Gastroesophageal sphincter (tissue), 4 donors: ENCODE measurements around the gene SMURF1. TPM values are rescaled to one million over a fixed set of nuclear protein-coding genes. Genes with fewer than 3 reads are reported as not detected.

Source experiments
- ATAC-seq: fragments of 150-250 bp; one replicate; pipeline ENCODE4 v1.9.1; 2016; ENCODE audit warnings: mild to moderate bottlenecking, moderate library complexity
- H3K27ac ChIP-seq, 4 donors: fragments of 200-600 bp; sonication (generic) in 3 of 4; 1 replicate in 3 of 4; 2 replicates in 1 of 4; pipeline ENCODE4 v1.5.1; 2016 to 2019
- H3K27me3 ChIP-seq: fragments of 200-600 bp; sonication (generic); one replicate; pipeline ENCODE4 v1.5.1; 2019
- H3K36me3 ChIP-seq, 2 donors: fragments of 200-600 bp; sonication (generic); one replicate each; pipeline ENCODE4 v1.5.1; 2019; ENCODE audit warnings: control low read depth in 1 of 2
- H3K4me1 ChIP-seq, 3 donors: fragments of 200-600 bp; sonication (generic); 1 replicate in 2 of 3; 2 replicates in 1 of 3; pipeline ENCODE4 v1.5.1; 2016 to 2019; ENCODE audit warnings: control low read depth in 2 of 3
- H3K4me3 ChIP-seq, 2 donors: fragments of 200-600 bp; sonication (generic); one replicate each; pipeline ENCODE4 v1.5.1; 2019; ENCODE audit warnings: mild to moderate bottlenecking in 1 of 2, moderate library complexity in 1 of 2
- H3K9me3 ChIP-seq, 3 donors: fragments of 200-600 bp; sonication (generic); one replicate each; pipeline ENCODE4 v1.5.1; 2017 to 2019; ENCODE audit warnings: control low read depth in 2 of 3
- CTCF ChIP-seq, 4 experiments: fragments of 200-600 bp in 2 of 4; fragments of 450-650 bp in 2 of 4; sonication (generic) in 1 of 4; IDR thresholded peaks; one replicate each; pipeline ENCODE4 v1.5.1; 2017 to 2019; ENCODE audit warnings: antibody characterized with exemption in 4 of 4, mild to moderate bottlenecking in 2 of 4, moderate library complexity in 2 of 4
- EP300 ChIP-seq: sonication (generic); formaldehyde crosslinking; IDR thresholded peaks from one replicate; pipeline ENCODE4 v1.6.1; 2017; ENCODE audit warnings: antibody characterized with exemption, mild to moderate bottlenecking
- POLR2A ChIP-seq, 2 donors: fragments of 450-650 bp; IDR thresholded peaks; one replicate each; pipeline ENCODE4 v1.6.1; 2017; ENCODE audit warnings: antibody characterized with exemption in 2 of 2, mild to moderate bottlenecking in 2 of 2, moderate library complexity in 1 of 2
- POLR2AphosphoS5 ChIP-seq: sonication (generic); formaldehyde crosslinking; IDR thresholded peaks from one replicate; pipeline ENCODE4 v1.6.1; 2017; ENCODE audit warnings: antibody characterized with exemption
- WGBS, 2 donors: methylation state at CpG; one replicate each; pipeline ENCODE4 v1.1.5; 2018; ENCODE audit warnings: low coverage in 1 of 2; 5-methylcytosine and 5-hydroxymethylcytosine counted together
- total RNA-seq, 4 donors: library from RNA; depleted of rRNA; stranded (reverse); fragments of >200 nt; gene quantifications; one replicate each; pipeline ENCODE4 v1.1.0, GENCODE V29; 2016

Gene SMURF1
- total RNA-seq, 4 donors from 2014 or later = 20.1 to 26.2 (median 21.9) TPM

- no peak for ATAC-seq
- no peaks in the 10 kb centered on the region for H3K27me3 ChIP-seq
- peaks cover 0 to 8% (median 0%) of the 10 kb centered on the region in 3 donors for H3K9me3 ChIP-seq
- WGBS, 2 donors = 73% methylated on average over 3 of the region's 3 CpGs; no CpG with 5 or more reads in 1 of the 2 donors
- no peak for TF ChIP-seq POLR2AphosphoS5
- TF ChIP-seq CTCF (IDR thresholded peaks at IDR 0.05) = no peak
- no peak for TF ChIP-seq POLR2A (IDR thresholded peaks at IDR 0.05)
- no peak for TF ChIP-seq EP300
- peaks cover 0 to 47% of the 10 kb centered on the region in 2 donors for H3K36me3 ChIP-seq
- no peak overlapping the region for H3K27ac ChIP-seq
- H3K4me3 ChIP-seq = no peak overlapping the region
- peaks cover 0 to 31% (median 9%) of the 10 kb centered on the region in 3 donors for H3K4me1 ChIP-seq
These were observed 116.7 kb downstream of the SMURF1 start for GRCh38 chr7:99027241-99027640.

GRCh38 chr7:99024066-99024465, 119.8 kb downstream of the SMURF1 start:
- TF ChIP-seq CTCF (IDR thresholded peaks at IDR 0.05) (no peak), POLR2A (IDR thresholded peaks at IDR 0.05) (no peak), POLR2AphosphoS5 (no peak), EP300 (no peak)
- H3K27ac ChIP-seq = no peak overlapping the region

GRCh38 chr7:99021941-99022560, 121.9 kb downstream of the SMURF1 start:
- no peak overlapping the region for H3K4me3 ChIP-seq
- peaks cover 0 to 15% (median 0%) of the 10 kb centered on the region in 3 donors for H3K4me1 ChIP-seq
- ATAC-seq = no peak
- peak overlapping the region in 1 of 4 donors; percentile 9 for H3K27ac ChIP-seq
- no peaks in the 10 kb centered on the region for H3K9me3 ChIP-seq
- no peaks in the 10 kb centered on the region for H3K27me3 ChIP-seq
- TF ChIP-seq EP300 = no peak
- TF ChIP-seq POLR2A (IDR thresholded peaks at IDR 0.05) = no peak
- no peak for TF ChIP-seq POLR2AphosphoS5
- no peak for TF ChIP-seq CTCF (IDR thresholded peaks at IDR 0.05)
- 70 to 88% methylated on average over 2 to 3 of the region's 3 CpGs for WGBS, 2 donors
- H3K36me3 ChIP-seq = peaks cover 0 to 11% of the 10 kb centered on the region in 2 donors

More at GRCh38 chr7:99024066-99024465, 119.8 kb downstream of the SMURF1 start:
- Histone ChIP-seq H3K36me3 (peaks cover 0 to 27% of the 10 kb centered on the region in 2 donors), H3K4me1 (peaks cover 0 to 15% (median 0%) of the 10 kb centered on the region in 3 donors), H3K4me3 (no peak overlapping the region), H3K9me3 (no peaks in the 10 kb centered on the region), H3K27me3 (no peaks in the 10 kb centered on the region)
- ATAC-seq = no peak

GRCh38 chr7:99020413-99020715, 123.5 kb downstream of the SMURF1 start:
- Histone ChIP-seq H3K27ac (no peak overlapping the region), H3K27me3 (no peaks in the 10 kb centered on the region), H3K9me3 (no peaks in the 10 kb centered on the region), H3K4me1 (peaks cover 0 to 15% (median 0%) of the 10 kb centered on the region in 3 donors), H3K36me3 (peaks cover 0 to 19% of the 10 kb centered on the region in 2 donors), H3K4me3 (no peak overlapping the region)
- 50 to 94% methylated on average over 1 to 3 of the region's 3 CpGs for WGBS, 2 donors
- ATAC-seq = no peak
- no peak for TF ChIP-seq POLR2A (IDR thresholded peaks at IDR 0.05)

GRCh38 chr7:99019523-99020412, 124.1 kb downstream of the SMURF1 start:
- H3K4me3 ChIP-seq = no peak overlapping the region
- no peaks in the 10 kb centered on the region for H3K9me3 ChIP-seq
- WGBS, 2 donors = 80 to 84% methylated on average over 9 to 11 of the region's 12 CpGs
- TF ChIP-seq POLR2A (IDR thresholded peaks at IDR 0.05) (no peak), POLR2AphosphoS5 (no peak), EP300 (no peak), CTCF (IDR thresholded peaks at IDR 0.05) (no peak)
- H3K27me3 ChIP-seq = no peaks in the 10 kb centered on the region
- ATAC-seq = no peak
- peaks cover 0 to 24% of the 10 kb centered on the region in 2 donors for H3K36me3 ChIP-seq
- H3K27ac ChIP-seq = no peak overlapping the region
- peaks cover 0 to 15% (median 0%) of the 10 kb centered on the region in 3 donors for H3K4me1 ChIP-seq
